GM12874 (cell line): ENCODE measurements around the gene EPPIN.

ENCODE experiments used
- CTCF ChIP-seq: IDR thresholded peaks from 2 replicates; pipeline ENCODE4 v1.5.1; 2011; ENCODE audit warnings: low read depth, mild to moderate bottlenecking, control low read depth, low read length, moderate library complexity; ENCODE audit not compliant: insufficient read depth

EPPIN gene

GRCh38 chr20:45552456-45552855 lies 5.3 kb upstream of the EPPIN start:
- no peak for TF ChIP-seq CTCF

- TF ChIP-seq CTCF, result no peak
Measured at GRCh38 chr20:45550765-45551164, 3.6 kb upstream of the EPPIN start.

- no peak for TF ChIP-seq CTCF
Measured at GRCh38 chr20:45548410-45548809, 1.2 kb upstream of the EPPIN start.

GRCh38 chr20:45545754-45546453 lies 1.3 kb downstream of the EPPIN start:
- TF ChIP-seq CTCF, result no peak

- TF ChIP-seq CTCF, result no peak
Measured at GRCh38 chr20:45545351-45545750, 1.9 kb downstream of the EPPIN start.

GRCh38 chr20:45539382-45539781 lies 7.8 kb downstream of the EPPIN start, which contains the start of gene WFDC6:
Gene WFDC6, minus strand, starts transcription at chr20:45539482. Its CDS starts 75 bp downstream, at chr20:45539407.
- TF ChIP-seq CTCF, result no peak

GRCh38 chr20:45538209-45538799 lies 8.9 kb downstream of the EPPIN start:
- no peak; the same call in 1 of the 2 replicates for TF ChIP-seq CTCF
